IPS-11a (cell line): Measurements from ENCODE around the gene PHB1.
A peak's percentile ranks its signal among the peaks of the same experiment; 100 is the strongest.
"Not testable (repeated sequence)": the region's sequence is repeated elsewhere in the genome, so short reads cannot be mapped to it uniquely, and the experiment has no call there.

ENCODE experiments used
- H3K4me3 ChIP-seq: one replicate; pipeline ENCODE4 v1.5.1; 2013; ENCODE audit warnings: low read depth, low read length, control low read depth

Gene PHB1

DNA sequence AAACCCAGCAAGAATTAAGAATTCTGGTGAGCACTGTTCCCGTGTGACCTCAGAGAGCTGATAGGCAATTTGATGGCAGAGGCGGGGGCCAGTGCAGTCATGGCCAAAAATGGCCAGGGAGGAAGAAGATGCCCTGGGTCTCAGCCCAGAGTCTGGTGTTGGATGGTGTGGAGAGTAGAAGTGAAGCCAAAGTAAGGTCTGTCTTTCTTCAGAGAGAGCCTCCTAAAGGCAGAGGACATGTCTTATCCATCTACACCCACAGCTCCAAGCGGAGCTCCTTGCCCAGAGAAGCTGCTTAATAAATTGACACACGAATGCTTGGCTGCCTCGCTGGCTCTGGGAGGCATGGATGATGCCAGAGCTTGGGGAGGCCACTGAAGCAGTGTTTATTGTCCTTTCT, 32.9 kb downstream of the PHB1 start:
- H3K4me3 ChIP-seq, result no peak overlapping the region

DNA sequence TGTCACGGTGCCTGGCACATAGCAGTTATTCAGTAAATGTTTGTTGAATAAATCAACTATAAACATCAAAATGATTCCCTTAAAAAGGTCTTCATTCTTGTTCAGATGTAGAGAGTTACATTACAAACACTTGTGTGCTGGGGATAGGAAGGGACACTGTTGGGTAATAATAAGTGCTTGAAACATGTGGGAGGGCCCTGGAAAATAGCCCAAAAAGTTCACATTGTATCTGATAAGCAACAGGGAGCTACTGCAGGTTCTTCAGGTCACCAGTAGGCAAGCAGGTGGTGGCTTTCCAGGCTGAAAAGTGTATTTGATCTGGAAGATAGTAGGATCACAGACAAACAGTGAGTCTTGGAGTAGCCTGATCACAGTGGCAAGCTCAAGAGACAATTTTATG, 33.6 kb downstream of the PHB1 start:
- H3K4me3 ChIP-seq, result no peak overlapping the region

DNA sequence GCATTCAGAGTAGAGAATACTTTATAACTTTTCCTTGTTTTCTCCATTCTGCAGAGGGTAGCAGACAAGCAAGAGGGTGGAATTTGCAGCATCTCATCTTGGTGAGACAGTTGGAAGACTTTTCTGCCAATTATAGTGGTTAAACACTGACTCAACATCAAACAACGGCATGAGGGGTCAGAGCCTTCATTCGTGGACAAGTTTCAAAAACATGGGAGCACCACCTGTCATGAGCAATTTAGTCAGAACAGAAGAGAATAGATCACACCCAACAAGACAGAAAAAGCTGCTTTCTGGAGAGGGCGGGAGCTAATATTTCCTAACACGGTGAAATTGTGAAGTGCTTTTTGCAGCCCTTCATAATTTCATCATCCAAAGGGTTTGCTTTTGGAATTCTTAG, 34.8 kb downstream of the PHB1 start:
- H3K4me3 ChIP-seq, result no peak overlapping the region

DNA sequence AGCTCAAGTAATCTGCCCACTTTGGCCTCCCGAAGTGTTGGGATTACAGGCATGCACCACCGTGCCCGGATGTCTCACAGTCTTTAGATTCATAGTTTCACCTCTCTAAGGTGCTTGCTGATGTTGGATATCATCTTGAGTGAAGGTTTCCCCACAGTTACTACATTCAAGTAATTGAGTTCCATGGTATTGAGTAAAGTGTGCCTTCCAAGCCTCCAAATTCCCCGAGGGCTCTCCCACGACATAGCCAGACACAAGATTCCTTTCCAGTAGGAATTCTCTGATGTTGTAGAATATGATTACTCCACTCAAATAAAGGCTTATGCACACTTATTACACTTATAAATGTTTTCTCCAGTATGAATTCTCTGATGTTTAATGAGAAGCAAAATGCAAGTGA, 36.4 kb downstream of the PHB1 start:
- H3K4me3 ChIP-seq, result no peak overlapping the region

DNA sequence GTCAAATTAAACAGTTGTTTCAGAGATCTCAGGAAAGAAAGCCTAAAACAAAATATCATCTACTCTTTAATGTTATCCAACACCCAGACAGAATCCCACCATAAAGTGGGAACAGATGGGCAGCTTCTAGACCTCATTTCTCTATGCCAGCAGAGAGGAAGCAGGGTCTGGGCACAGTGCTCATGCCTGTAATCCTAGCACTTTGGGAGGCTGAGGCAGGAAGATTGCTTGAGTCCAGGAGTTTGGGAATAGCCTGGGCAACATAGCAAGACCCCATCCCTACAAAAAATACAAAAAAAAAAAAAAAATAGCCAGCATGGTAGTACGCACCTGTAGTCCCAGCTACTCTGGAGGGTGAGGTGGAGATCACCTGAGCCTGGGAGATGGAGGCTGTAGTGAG, 39.1 kb downstream of the PHB1 start:
- H3K4me3 ChIP-seq, result no peak overlapping the region

DNA sequence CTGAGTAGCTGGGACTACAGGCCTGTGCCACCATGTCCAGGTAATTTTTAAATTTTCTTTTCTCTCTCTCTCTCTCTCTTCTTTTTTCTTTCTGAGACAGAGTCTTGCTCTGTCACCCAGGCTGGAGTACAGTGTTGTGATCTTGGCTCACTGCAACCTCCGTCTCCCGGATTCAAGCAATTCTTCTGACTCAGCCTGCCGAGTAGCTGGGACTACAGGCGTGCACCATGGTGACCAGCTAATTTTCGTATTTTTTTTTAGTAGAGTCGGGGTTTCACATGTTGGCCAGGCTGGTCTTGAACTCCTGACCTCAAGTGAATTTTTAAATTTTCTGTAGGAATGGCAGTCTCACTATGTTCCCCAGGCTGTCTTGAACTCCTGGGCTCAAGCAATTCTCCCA, 41.6 kb downstream of the PHB1 start:
- H3K4me3 ChIP-seq, result no peak overlapping the region

DNA sequence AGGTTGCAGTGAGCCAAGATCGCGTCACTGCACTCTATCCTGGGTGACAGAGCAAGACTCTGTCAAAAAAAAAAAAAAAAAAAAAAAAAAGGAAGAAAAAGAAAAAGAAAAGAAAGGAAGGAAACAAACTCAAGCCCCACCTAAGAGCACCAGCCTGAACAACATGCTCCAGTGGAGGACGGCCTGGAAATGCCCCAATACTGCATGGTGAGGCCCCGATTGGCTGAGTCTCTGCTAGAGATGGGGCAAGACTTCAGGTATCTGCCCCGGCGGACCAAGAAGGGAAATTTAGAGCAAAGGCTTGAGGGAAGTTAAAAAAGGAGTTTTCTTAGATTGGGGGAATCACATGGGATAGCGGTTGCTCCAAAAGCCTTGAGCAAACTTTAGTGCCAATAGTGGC, 42.3 kb downstream of the PHB1 start:
- no peak overlapping the region for H3K4me3 ChIP-seq

DNA sequence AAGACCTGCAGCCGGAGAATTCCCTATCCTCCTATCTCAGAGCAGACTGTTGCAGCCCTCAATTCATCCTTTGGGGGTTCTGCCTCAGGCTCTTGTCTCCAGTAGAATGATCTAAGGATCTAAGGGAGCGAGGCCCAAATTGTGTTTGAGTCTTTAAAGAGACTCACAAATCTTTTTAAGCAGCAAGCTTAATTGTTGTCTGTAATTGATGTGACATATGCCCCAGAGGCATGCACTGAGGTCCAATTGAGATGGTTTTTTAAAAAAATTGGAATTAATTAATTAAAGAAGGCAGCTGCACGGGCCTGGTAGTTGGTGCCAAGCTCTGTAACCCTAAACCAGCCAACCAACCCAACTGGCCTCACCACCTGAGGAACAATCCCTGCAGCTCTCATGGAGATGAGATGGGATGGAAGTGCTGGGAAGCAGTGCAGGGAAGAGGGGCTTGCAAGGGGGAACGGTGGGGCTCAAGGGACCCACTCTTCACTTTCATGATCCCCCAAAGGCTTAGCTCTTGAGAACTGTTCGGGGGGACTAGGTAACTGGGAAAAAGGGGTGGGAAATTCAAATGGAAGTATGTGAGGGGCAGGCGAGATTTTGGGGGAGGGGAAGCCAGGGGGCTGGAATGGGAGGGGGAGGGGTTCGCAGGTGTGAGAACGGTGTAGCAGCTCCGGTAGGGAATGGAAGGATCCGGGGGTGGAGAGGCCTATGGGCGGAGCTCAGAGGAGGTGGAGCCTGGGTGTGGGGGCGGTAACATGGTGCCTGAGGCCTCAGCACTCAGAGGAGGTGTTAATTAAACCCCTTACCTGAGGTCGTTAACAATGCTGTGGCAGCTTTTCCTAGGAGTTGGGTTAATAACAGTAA, 43.5 kb downstream of the PHB1 start:
- no peak overlapping the region for H3K4me3 ChIP-seq

DNA sequence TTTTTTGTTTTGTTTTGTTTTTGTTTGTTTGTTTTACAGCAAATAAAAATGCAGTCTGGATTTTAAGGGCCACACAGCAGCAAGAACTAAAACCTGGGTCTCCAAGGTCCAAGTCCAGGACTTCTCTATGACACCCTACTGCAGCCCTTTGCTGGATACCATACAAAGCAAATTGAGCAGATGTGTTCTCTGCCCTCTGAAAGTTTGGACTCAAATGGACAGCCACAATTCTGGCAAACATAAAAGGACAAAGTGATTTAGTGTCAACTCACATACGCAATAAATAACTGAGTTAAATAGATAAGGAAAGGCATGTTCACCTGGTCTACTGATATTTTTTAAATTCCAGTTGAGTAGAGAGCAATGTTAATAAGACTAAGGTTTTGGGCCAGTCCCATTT, 44.9 kb downstream of the PHB1 start:
- no peak overlapping the region for H3K4me3 ChIP-seq

DNA sequence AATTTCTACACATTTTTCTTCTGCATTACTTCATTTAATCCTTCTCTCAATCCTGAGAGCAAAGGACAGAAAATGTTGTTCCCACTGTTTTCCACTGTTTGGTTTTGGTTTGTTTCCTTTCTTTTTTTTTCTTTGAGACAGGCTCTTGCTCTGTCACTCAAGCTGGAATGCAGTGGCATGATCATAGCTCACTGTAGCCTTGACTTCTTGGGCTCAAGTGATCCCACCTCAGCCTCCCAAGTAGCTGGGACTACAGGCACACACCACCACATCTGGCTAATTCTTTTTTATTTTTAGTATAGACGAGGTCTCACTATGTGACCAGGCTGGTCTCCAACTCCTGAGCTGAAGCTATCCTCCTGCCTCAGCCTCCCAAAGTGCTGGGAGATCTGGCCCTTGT, 45.6 kb downstream of the PHB1 start:
- H3K4me3 ChIP-seq, result no peak overlapping the region

DNA sequence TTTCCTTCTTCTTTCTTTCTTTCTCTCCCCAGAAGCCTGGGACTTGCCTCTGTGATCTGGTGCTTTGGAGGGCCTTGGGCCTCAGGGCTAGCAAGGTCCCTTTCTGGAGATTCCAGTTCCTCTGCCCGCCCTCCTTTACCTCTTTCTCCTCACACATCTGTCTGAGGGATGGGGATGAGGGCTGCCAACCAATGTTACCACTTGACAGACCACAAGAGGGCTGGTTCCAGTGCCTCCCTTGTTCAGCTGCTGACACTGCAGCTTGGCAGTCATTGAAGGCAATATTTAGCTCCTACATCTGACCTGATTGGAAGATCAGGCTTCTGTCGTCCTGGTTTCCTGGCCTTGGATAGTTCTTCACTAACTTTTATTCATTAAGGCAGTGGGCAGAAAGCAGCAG, 49.0 kb downstream of the PHB1 start:
- H3K4me3 ChIP-seq, result no peak overlapping the region

DNA sequence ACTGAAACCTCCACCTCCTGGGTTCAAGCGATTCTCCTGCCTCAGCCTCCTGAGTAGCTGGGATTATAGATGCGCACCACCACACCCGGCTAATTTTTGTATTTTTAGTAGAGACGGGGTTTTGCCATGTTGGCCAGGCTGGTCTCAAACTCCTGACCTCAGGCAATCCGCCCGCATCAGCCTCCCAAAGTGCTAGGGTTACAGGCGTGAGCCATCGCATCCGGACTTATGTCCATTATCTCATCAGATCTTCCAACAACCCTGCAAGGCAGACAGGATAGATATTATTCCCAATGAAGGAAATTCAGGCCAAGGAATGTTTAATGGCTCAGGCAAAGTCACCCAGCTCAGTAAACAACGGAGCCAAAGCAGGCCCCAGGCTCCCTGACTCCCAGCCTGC, 49.6 kb downstream of the PHB1 start:
- H3K4me3 ChIP-seq, result not testable (repeated sequence)

DNA sequence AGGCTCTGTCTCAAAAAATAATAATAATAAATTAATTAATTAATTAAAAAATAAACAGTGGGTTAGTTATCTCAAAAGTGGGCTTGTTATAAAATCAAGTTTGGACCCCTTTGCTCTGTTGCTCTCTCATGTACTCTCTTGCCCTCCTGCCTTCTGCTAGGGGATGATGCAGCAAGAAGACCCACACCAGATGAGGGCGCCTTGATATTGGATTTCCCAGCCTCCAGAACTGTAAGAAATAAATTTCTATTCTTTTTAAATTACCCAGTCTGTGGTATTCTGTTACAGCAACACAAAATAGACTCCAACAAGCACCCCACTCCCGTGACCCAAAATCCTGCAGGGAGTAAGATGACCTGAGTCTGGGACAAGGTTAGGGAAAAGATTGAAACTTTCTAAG, 50.6 kb downstream of the PHB1 start:
- H3K4me3 ChIP-seq, result no peak overlapping the region

DNA sequence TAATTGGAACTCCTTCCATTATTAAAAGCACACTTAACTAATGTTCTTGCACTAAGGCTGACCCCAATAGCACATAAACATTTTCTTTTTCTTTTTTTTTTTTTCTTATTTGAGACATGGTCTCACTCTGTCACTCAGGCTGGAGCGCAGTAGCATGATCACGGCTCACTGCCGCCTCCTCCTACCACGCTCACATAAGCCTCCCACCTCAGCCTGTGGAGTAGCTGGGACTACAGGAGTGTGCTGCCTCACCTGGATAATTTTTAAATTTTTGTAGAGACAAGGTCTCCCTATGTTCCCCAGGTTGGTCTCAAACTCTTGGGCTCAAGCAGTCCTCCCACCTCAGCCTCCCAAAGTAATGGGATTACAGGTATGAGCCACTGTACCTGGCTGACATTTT, 51.4 kb downstream of the PHB1 start:
- H3K4me3 ChIP-seq, result no peak overlapping the region

DNA sequence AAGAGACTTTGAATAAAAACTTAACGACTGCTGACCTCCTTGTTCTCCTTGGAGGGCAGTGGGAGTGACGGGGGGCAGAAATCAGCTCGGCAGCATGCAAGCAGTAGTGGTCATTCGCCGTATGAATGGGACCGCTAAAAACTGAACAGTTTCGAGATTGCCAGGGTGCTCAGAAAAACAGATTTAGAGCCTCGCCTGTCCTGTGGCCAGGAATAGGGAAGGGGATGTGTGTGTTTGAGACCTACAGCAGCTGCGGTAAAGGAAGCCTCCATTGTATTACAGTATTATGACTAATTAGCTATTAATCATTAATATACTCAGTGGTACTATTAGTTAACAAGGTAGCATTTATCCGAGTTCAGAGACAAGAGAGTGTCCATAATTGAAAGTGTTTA, 52.0 kb downstream of the PHB1 start:
- H3K4me3 ChIP-seq, result peak overlapping the region; percentile 57

DNA sequence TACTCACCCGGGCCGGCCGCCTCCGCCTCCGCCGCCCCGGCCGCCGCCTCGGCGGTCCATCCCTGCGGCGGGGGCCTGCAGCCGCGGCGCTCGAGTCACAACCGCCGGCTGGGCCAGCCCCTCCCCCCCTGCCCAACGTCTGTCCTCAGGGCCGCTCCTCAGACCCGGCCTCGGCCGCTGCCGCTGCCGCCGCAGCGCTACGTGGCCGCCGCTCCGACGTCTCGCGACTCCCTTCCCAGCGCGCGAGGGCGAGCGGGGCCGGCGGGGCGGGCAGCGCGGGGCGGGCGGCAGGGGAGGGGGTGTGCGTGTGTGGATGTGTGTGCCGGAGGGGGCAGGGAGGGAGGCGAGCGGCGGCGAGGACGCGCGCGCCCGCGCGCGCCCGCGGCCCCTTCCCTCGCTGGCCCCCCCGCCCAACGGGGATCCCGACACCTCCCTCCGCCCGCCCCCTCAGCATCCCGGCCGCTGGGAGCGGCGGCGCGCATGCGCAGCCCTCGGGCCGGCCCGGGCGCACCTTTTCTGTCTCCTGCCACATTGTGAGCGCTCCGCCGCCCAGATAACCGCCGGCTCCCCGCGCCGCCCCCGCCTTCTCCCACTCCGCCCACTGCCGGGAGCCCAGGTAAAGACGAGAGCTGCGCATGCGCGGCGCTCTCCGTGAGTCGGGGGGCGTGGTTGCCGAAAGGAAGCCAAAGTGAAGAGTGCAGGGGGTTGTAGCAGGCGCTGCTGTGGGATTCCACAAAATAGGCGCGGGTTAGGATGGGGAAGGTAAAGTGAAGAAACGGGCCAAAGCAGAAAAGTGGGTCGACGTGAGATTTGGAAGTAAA, 52.6 kb downstream of the PHB1 start, which contains the start of gene ZNF652:
Gene ZNF652 (minus strand): TSS at position 349 of the 821 bp plus-strand sequence. CDS start 44,525 bp downstream, outside the sequence.
- peak within 1 kb of the TSS; percentile 88 for H3K4me3 ChIP-seq

DNA sequence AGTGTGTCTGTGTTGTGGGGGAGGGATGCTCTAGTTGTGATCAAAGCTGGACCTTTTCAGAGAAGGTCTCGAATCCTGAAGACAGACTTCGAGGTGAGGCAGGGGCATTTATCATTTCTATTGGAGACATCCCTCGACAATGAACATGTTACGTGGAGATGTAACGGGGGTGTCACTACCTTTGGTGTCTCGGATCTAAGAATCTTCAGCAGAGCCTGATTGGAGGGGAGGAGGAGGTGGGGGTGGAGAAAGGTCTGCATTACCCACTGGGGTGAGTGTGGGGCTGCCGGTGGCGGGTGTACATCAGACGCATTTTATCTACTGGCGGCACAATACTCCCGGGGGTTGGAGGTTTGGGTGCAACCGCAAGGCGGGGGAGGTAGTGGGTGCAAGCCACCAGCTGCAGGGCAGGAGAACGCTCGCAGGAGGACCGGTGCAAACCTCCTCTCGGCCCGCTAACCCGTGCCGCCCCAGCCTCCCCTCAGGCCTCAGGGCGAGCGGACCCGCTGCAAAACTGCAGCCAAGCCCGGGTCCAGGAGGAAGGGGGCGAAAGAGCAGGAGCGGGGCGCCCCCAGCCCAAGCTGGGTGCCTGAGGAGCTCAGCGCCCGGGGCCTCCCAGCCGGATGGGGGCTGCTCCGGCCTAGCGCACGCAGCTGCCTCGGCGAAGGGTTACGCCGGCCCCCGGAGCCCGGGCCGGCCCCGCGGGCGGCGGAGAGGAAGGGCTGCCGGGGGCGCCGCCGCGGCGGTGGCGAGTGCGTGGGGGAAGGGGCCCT, 53.4 kb downstream of the PHB1 start:
- H3K4me3 ChIP-seq, result peak overlapping the region; percentile 88

DNA sequence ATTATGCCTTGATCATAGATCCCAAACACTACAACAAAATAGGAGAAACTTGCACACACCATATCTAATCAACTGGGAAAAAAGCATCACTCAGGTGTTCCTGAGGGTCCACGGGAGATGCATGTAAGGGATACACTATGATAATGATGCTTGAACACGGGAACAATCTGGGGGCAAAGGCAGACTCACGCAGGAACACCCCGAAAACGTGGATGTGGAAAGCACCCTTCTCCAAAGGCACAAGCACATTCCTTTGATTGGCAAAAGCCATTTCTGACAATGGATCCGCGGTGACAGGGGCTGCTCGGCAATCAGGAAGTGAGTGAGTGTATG, 53.9 kb downstream of the PHB1 start:
- H3K4me3 ChIP-seq, result peak overlapping the region; percentile 88

DNA sequence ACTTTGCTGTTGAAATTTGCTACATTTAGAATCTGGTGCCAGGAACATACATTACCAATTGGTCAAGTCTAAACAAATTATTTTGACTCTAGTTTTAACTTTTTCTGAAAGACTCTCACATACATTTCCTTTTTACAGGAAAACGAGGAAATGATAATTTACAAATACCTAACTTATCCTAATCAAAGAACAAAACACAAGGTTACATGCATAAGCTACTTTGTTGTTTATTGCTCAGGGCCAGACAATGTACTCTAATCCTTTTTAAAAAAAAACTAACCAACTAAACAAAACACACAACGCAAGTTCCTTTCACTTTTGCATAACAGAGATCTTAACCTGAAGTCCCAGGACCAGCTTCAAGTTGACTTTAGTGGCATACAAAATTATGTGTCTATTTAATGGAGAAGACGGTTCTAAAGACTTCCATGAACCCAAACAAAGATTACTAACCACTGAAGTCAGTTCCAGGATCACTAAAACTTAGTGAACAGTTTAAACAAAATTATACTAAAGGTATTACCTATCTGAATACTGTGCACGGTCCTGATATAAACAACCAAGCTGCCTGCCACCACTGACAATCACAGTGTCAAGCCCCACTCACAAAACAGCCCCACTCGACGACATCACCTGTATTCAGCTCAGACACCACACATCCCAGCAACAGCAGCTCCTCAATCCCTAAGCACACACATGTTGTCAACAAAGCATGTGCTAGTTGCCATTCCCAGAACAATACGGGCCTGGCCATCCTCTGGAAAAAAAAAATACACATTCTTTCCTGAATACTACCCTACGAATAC, 54.5 kb downstream of the PHB1 start:
- peak overlapping the region; percentile 88 for H3K4me3 ChIP-seq

DNA sequence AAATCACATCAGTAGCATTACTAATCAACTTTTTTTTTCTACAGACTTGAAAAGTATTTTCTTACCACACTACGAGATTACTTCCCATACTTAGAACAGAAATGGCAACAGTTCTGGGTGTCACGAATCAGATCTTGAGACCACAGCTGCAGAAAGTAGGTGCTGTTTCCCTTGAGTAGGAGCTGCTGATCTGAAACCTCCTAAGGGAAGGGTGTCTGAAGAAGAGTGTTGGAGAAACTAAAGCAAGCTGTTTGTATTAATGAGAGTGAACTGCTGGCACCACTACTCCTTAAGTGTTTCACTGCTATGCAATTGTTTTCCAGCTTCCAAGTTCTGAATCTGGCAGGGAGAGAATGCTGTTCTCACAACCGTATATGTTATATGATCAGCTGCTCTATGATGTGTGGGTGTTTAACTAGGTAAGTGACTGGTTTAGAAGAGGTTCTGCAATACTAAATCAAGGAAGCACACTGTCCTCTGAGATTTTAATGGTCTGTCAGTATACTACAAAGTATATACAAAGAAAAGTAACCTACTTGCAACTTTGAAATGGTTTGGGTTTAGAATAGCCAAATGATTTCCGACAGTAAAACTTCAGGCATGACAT, 55.9 kb downstream of the PHB1 start:
- H3K4me3 ChIP-seq, result no peak overlapping the region
